Retinal pigment epithelial cell (primary cell): ENCODE data around the gene TBL1X.

Source experiments
- DNase-seq: peaks from one replicate; pipeline ENCODE4 v3.0.0-alpha.2; 2010; ENCODE audit warnings: low read depth
- H3K4me3 ChIP-seq: 2 replicates; pipeline ENCODE4 v1.5.1; 2011; ENCODE audit warnings: mild to moderate bottlenecking, low read length, control low read depth, moderate library complexity
- CTCF ChIP-seq: conservative IDR thresholded peaks from 2 replicates; pipeline ENCODE4 v1.5.1; 2011; ENCODE audit warnings: low read depth, low read length, control low read depth, inconsistent platforms

The TBL1X gene

GRCh38 chrX:9561199-9561598 is 96.3 kb downstream of the TBL1X start:
- no peak for TF ChIP-seq CTCF
- no peak for DNase-seq
- H3K4me3 ChIP-seq, result no peak overlapping the region

DNA sequence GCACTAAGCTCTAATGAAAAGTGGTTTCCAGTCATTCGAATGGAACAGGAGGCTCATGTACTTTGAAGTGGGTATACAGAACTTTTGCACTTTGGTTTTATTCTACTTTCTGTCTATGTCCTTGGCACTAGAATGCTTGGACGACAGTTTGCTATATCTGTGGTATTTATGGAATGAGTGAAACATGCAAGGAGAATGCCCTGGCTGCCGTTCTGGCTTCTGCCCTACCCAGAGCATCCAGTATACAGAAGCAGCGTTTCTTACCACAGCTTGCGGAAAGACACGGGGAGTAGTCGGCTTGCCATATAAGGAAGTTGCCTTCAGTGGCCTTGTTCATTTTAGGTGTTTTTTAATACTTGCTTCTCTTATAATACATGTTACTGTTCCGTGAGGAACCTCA is 98.0 kb downstream of the TBL1X start:
- peak; percentile 78 for DNase-seq
- H3K4me3 ChIP-seq, result no peak overlapping the region
- no peak for TF ChIP-seq CTCF

- peak; percentile 73 for DNase-seq
- H3K4me3 ChIP-seq, result no peak overlapping the region
- no peak for TF ChIP-seq CTCF
Measured at GRCh38 chrX:9566150-9566621, 101.3 kb downstream of the TBL1X start.

DNA sequence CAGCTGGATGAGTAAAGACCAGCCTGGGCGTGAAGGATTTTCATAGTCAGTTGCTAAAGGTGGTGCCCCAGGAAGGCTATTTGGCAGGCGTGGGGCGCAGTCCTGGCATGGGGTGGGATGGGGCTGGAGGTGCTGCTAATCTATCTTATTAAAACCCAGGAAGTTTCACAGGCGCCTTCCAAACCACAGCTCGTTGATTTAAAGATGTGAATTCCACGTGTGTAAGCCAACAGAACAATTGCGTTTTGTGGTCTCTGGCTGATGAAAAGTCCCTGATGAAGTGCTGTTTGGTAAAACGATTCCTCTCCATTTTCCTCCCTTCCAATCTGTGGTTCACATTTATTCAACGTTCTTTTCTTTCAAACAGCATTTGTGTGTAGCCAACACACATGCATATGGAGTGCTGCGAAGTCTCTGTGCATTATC is 105.0 kb downstream of the TBL1X start:
- no peak overlapping the region for H3K4me3 ChIP-seq
- DNase-seq, result no peak
- TF ChIP-seq CTCF, result no peak

GRCh38 chrX:9573282-9574106 is 108.6 kb downstream of the TBL1X start:
- no peak for DNase-seq

DNA sequence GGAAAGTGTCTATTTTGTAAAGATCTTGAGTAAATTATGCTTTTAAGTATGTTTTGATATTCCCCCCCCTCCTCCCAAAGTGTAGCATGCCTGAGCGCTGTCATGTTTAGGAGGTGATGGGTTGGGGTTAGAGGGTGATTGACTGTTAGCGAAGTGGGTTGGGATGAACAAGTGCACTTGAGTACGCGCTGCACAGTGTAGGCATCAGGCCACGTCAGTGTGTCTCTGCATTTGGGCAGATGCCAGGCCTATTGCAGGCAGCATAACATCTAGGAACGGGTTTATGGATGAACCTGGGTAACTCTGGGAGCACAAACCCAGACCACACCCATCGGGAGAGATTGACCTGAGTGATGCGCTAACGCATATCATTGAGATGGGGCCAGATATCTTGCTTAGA is 111.2 kb downstream of the TBL1X start:
- TF ChIP-seq CTCF, result no peak
- DNase-seq, result no peak
- no peak overlapping the region for H3K4me3 ChIP-seq

More at GRCh38 chrX:9573282-9574106, 108.6 kb downstream of the TBL1X start:
- H3K4me3 ChIP-seq, result no peak overlapping the region
- TF ChIP-seq CTCF, result peak; percentile 28

- H3K4me3 ChIP-seq, result no peak overlapping the region
- DNase-seq, result no peak
- TF ChIP-seq CTCF, result no peak
Measured at GRCh38 chrX:9577555-9577954, 112.7 kb downstream of the TBL1X start.
